Hepatocyte (in vitro differentiated cells): ENCODE results near the gene MOB3C. TPM values are rescaled to one million over a fixed set of nuclear protein-coding genes. Genes with fewer than 3 reads are reported as not detected.

Experiments
- DNase-seq: peaks from one replicate; pipeline ENCODE4 v3.0.0-alpha.2; 2016; ENCODE audit warnings: low spot score
- H2AFZ ChIP-seq: fragments of 200-600 bp; sonication (generic); 2 replicates; pipeline ENCODE4 v1.6.0; 2016; ENCODE audit warnings: antibody characterized with exemption, mild to moderate bottlenecking
- H3K27ac ChIP-seq: fragments of 200-600 bp; sonication (generic); 2 replicates; pipeline ENCODE4 v1.5.1; 2016; ENCODE audit warnings: mild to moderate bottlenecking
- H3K27me3 ChIP-seq: fragments of 200-600 bp; sonication (generic); 2 replicates; pipeline ENCODE4 v1.6.1; 2016
- H3K36me3 ChIP-seq: fragments of 200-600 bp; sonication (generic); replicated peaks from 2 replicates; pipeline ENCODE4 v1.5.1; 2016; ENCODE audit warnings: low read depth; ENCODE audit not compliant: insufficient read depth
- H3K4me1 ChIP-seq: fragments of 200-600 bp; sonication (generic); 2 replicates; pipeline ENCODE4 v1.5.1; 2016; ENCODE audit warnings: mild to moderate bottlenecking, moderate library complexity; ENCODE audit not compliant: insufficient read depth
- H3K4me2 ChIP-seq: fragments of 200-600 bp; sonication (generic); 2 replicates; pipeline ENCODE4 v1.6.0; 2016
- H3K4me3 ChIP-seq: fragments of 200-600 bp; sonication (generic); 2 replicates; pipeline ENCODE4 v1.5.1; 2016; ENCODE audit warnings: mild to moderate bottlenecking
- H3K79me2 ChIP-seq: fragments of 200-600 bp; sonication (generic); 2 replicates; pipeline ENCODE4 v1.6.0; 2017; ENCODE audit warnings: mild to moderate bottlenecking
- H3K9me2 ChIP-seq: fragments of 200-600 bp; sonication (generic); replicated peaks from 2 replicates; pipeline ENCODE4 v1.6.0; 2017; ENCODE audit warnings: mild to moderate bottlenecking; ENCODE audit not compliant: insufficient read depth
- H3K9me3 ChIP-seq: fragments of 200-600 bp; sonication (generic); 2 replicates; pipeline ENCODE4 v1.5.1; 2016; ENCODE audit warnings: low read depth, mild to moderate bottlenecking
- H4K20me1 ChIP-seq: fragments of 200-600 bp; sonication (generic); 2 replicates; pipeline ENCODE4 v1.6.0; 2016; ENCODE audit warnings: mild to moderate bottlenecking; ENCODE audit not compliant: insufficient read depth, poor library complexity, severe bottlenecking
- CTCF ChIP-seq: fragments of 200-600 bp; sonication (generic); IDR thresholded peaks from 2 replicates; pipeline ENCODE4 v1.5.1; 2016; ENCODE audit warnings: antibody characterized with exemption, mild to moderate bottlenecking; ENCODE audit not compliant: poor library complexity
- EZH2 ChIP-seq: fragments of 200-600 bp; sonication (generic); IDR thresholded peaks from 2 replicates; pipeline ENCODE4 v1.6.1; 2016; ENCODE audit warnings: antibody characterized with exemption, mild to moderate bottlenecking, borderline replicate concordance
- EZH2phosphoT487 ChIP-seq: fragments of 200-600 bp; sonication (generic); IDR thresholded peaks from one replicate; pipeline ENCODE4 v1.6.1; 2018; ENCODE audit warnings: antibody characterized with exemption, mild to moderate bottlenecking, low read depth, moderate library complexity; ENCODE audit not compliant: unreplicated experiment, severe bottlenecking
- WGBS: methylation state at CpG from one replicate; pipeline ENCODE4 v1.1.6; 2016; ENCODE audit warnings: low lambda C conversion rate; ENCODE audit errors: missing lambda C conversion rate; 5-methylcytosine and 5-hydroxymethylcytosine counted together
- polyA plus RNA-seq: library from polyadenylated mRNA; unstranded; fragments of >200 nt; fragmentation: Nextera tagmentation; extraction: Ambion mirVana; gene quantifications from 2 replicates; pipeline ENCODE4 v1.2.1, GENCODE V29; 2016
- total RNA-seq: library from RNA; depleted of rRNA; stranded (reverse); fragments of >200 nt; gene quantifications from 2 replicates; pipeline ENCODE4 v1.2.3, GENCODE V29; 2014

MOB3C gene
- total and polyA plus RNA-seq, 2 experiments from 2014 or later, result 5.8 to 6.6 TPM

- H3K27ac ChIP-seq, result peak overlapping the region; percentile 66
- peaks cover 20% of the 10 kb centered on the region for H3K4me1 ChIP-seq
- no peaks in the 10 kb centered on the region for H4K20me1 ChIP-seq
- no peaks in the 10 kb centered on the region for H3K9me2 ChIP-seq
- H3K27me3 ChIP-seq, result no peaks in the 10 kb centered on the region
- peak overlapping the region; percentile 73 for H3K4me3 ChIP-seq
- no peaks in the 10 kb centered on the region for H3K36me3 ChIP-seq
- TF ChIP-seq EZH2phosphoT487 (no peak), EZH2 (no peak), CTCF (no peak)
- 4% methylated on average over 2 of the region's 2 CpGs for WGBS
- peak overlapping the region; percentile 73 for H2AFZ ChIP-seq
- peaks cover 34% of the 10 kb centered on the region for H3K79me2 ChIP-seq
- no peaks in the 10 kb centered on the region for H3K9me3 ChIP-seq
- DNase-seq, result no peak
- peak overlapping the region; percentile 84 for H3K4me2 ChIP-seq
Measured at GRCh38 chr1:46603481-46603857, 13.1 kb downstream of the MOB3C start.

GRCh38 chr1:46601257-46602007, 15.2 kb downstream of the MOB3C start:
- peaks cover 37% of the 10 kb centered on the region for H3K79me2 ChIP-seq
- no peaks in the 10 kb centered on the region for H3K9me3 ChIP-seq
- 92% methylated on average over 3 of the region's 3 CpGs for WGBS
- no peaks in the 10 kb centered on the region for H4K20me1 ChIP-seq
- peaks cover 20% of the 10 kb centered on the region for H3K4me1 ChIP-seq
- H3K4me3 ChIP-seq, result no peak overlapping the region
- no peaks in the 10 kb centered on the region for H3K27me3 ChIP-seq
- no peaks in the 10 kb centered on the region for H3K9me2 ChIP-seq
- no peak for DNase-seq
- no peak overlapping the region for H3K4me2 ChIP-seq
- no peak for TF ChIP-seq CTCF
- no peak overlapping the region for H2AFZ ChIP-seq
- no peak overlapping the region for H3K27ac ChIP-seq
- H3K36me3 ChIP-seq, result no peaks in the 10 kb centered on the region

GRCh38 chr1:46599059-46599970, 17.3 kb downstream of the MOB3C start:
- Histone ChIP-seq H3K9me3 (no peaks in the 10 kb centered on the region), H4K20me1 (no peaks in the 10 kb centered on the region), H3K79me2 (peaks cover 39% of the 10 kb centered on the region), H3K9me2 (no peaks in the 10 kb centered on the region), H3K4me1 (peaks cover 15% of the 10 kb centered on the region), H3K36me3 (no peaks in the 10 kb centered on the region), H3K4me2 (no peak overlapping the region), H3K27ac (no peak overlapping the region), H3K27me3 (no peaks in the 10 kb centered on the region), H2AFZ (no peak overlapping the region), H3K4me3 (no peak overlapping the region)
- 77% methylated on average over 9 of the region's 9 CpGs for WGBS
- TF ChIP-seq EZH2phosphoT487 (no peak), EZH2 (no peak)
- DNase-seq, result no peak

- Histone ChIP-seq H3K9me3 (no peaks in the 10 kb centered on the region), H3K36me3 (no peaks in the 10 kb centered on the region), H3K27me3 (no peaks in the 10 kb centered on the region), H2AFZ (no peak overlapping the region), H3K4me3 (no peak overlapping the region), H3K4me1 (peaks cover 5% of the 10 kb centered on the region), H3K79me2 (peaks cover 21% of the 10 kb centered on the region), H4K20me1 (no peaks in the 10 kb centered on the region), H3K27ac (no peak overlapping the region), H3K9me2 (no peaks in the 10 kb centered on the region), H3K4me2 (no peak overlapping the region)
- no peak for DNase-seq
- TF ChIP-seq EZH2phosphoT487 (no peak), CTCF (no peak), EZH2 (no peak)
- 81% methylated on average over 3 of the region's 3 CpGs for WGBS
Measured at GRCh38 chr1:46596846-46597245, 19.8 kb downstream of the MOB3C start.
